Measurements from ENCODE around the gene KIAA0232.

- TF ChIP-seq POLR2A (IDR thresholded peaks at IDR 0.05) (no peak), CTCF (IDR thresholded peaks at IDR 0.05) (no peak)
These were observed 141.0 kb downstream of the KIAA0232 start for GRCh38 chr4:6923507-6923906.
